Activated CD4-positive, alpha-beta T cell treated with anti-CD3 and anti-CD28 coated beads, Interleukin-10, Interleukin-2, amounts not matched to agents 100 ng/mL and 50 ng/mL, durations not matched to agents 16 hours and 8 hours (primary cell): ENCODE data around the gene GUSB.
"Not testable (repeated sequence)": the region's sequence is repeated elsewhere in the genome, so short reads cannot be mapped to it uniquely, and the experiment has no call there.

Experiments
- DNase-seq: peaks from one replicate; pipeline ENCODE4 v3.0.0-alpha.2; 2020

Gene GUSB

DNA sequence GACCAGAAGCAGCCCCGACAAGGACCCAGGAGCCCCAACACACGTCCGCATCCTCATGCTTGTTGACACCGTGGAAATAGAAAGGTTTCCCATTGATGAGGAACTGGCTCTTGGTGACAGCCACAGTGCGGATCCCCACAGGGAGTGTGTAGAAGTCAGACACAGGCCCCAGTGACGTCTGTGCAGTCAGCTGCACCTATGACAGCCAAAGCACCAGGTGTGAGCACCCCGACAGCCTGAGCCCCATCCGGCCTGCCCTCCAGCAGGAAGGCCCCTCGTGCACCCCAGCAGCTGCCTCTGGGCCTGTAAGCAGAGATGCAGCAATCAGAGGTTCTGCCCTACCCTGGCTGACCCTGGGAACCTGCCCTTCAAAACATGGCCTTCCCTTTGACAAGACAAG, 7.1 kb downstream of the GUSB start:
- DNase-seq: no peak

DNA sequence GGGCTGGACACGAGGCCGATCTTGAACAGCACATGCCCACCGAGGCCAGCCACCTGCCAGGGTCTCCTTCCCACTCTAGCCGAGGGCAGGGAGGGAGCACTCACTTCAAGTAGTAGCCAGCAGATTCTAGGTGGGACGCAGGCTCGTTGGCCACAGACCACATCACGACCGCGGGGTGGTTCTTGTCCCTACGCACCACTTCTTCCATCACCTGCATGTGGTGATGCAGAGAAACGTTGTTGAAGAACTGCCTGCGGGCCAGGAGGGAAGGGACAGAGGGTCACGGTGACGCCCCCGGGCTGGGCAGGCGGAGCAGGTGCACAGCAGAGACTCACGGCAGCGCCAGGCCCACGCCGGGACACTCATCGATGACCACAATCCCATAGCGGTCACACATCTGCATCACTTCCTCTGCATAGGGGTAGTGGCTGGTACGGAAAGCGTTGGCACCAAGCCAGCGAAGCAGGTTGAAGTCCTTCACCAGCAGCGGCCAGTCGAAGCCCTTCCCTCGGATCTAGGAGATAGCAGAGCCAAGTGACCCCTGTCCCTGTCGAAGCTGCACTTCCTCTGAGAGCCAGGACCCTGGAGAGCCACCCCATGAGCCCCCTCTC, 7.7 kb downstream of the GUSB start:
- no peak for DNase-seq

DNA sequence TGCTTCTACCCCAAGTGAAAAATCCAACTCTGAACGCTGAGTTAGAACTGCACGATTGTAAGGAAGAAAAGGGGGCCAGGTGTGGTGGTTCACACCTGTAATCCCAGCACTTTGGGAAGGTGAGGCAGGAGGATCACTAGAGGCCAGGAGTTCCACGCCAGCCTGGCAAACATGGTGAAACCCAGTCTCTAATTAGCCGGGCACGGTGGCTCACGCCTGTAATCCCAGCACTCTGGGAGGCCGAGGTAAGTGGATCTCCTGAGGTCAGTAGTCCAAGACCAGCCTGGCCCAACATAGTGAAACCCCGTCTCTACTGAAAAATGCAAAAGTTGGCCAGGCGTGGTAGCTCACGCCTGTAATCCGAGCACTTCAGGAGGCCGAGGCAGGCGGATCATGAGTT, 9.0 kb downstream of the GUSB start:
- DNase-seq: no peak

DNA sequence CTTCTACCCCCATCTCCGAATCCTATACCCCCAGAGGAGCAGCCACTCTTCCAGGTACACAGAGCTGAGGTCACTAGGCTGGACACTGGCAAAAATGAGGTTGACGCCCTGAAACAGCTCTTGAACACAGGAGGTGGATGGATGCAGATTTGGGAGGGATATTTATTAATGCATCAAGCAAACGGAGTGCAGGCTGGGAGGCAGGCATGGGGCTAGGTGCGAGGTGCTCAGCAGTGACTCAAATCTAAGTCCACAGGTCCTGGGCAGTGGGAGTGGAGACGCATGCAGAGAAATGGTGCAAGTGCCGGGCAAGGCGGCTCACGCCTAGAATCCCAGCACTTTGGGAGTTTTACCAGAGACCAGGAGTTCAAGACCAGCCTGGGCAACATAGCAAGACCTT, 11.0 kb downstream of the GUSB start:
- DNase-seq: no peak

DNA sequence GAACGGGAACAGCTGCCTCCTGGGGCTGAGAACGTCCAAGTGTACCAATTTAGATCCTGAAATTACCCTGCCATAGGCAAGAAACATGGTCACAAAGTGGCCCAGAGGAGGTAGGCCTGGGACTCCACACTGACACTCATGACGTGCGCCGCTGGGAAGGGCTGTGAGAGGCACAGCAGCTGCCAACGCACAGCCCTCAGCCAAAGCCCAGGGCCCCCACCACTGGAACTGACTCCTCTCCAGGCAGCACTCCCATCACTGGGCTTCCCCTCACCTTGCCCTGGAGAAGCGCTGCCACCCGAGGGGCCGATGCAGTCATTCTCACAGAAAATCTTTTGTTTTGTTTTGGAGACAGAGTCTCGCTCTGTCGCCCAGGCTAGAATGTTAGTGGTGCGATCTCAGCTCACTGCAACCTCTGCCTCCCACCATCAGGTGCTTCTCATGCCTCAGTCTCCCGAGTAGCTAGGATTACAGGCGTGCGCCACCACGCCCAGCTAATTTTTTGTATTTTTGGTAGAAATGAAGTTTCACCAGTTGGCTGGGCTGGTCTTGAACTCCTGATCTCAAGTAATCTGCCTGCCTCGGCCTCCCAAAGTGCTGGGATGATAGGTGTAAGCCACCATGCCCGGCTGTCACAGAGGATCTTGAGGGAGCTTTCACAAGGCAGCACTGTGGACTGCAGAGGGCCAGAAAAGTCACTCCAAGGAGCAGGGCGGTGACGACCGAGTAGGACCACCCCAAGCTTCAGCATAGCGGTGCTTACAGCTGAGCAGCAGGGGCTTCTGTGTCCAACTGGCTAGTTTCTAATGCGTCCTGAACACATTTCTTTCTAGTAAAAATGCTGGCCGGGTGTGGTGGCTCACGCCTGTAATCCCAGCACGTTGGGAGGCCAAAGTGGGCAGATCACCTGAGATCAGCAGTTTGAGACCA, 13.5 kb downstream of the GUSB start:
- DNase-seq: no peak

DNA sequence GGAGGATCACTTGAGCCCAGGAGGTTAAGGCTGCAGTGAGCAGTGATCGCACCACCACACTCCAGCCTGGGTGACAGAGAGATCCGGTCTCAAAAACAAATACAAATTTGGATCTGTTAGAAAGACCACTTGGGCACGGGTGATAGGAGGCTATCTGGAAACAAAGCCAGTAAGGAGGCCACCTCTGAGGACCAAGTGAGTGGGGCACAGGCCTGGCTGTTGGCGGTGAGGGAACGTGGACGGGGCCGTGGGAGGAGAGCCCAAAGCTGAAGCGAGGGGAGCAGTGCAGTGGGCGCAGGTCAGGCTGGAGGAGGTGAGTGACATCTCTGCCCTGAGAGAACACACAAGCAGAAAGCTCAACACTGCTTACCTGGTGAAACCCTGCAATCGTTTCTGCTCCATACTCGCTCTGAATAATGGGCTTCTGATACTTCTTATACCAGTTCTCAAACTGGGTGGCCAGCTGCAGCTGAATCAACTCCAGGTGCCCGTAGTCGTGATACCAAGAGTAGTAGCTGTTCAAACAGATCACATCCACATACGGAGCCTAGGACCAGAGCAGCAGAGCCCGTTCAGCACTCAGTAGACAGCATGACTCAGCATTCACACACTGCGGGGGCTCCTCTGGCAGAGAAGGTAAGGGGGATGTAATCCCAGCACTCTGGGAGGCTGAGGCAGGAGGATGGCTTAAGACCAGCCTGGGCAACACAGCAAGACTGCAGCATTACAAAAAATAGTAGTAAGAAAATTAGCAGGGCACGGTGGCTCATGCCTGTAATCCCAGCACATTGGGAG, 14.5 kb downstream of the GUSB start:
- DNase-seq: no peak

DNA sequence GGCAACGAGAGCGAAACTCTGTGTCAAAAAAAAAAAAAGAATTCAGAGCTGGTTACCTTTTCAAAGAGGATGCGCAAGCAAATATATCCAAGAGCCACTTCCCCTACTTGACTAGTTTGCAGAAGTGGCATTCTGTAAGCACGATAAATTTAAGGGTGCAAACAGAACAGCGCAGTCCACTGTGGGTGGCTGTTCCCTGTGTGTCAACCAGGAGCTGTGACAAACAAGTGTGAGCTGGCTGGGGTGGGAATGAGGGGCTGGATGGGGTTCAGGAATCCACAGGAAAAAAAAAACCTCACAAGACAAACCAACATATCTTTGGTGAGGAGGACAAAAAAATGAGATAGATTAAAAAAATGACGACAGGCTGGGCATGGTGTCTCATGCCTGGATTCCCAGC, 15.9 kb downstream of the GUSB start:
- DNase-seq: no peak

DNA sequence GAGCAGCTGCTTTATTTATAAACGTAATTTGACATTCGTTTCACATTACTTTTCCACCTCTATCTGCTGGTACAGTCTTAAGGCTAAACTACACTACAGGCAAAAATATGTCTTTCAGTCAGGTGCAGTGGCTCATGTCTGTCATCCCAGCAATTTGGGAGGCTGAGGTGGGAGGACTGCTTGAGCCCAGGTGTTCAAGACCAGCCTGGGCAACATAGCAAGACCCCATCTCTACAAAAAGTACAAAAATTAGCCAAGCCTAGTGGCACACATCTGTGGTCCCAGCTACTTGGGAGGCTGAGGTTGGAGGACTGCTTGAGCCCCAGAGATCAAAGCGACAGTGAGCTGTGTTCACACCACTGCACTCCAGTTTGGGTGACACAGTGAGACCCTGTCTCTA, 17.3 kb downstream of the GUSB start:
- not testable (repeated sequence) for DNase-seq

DNA sequence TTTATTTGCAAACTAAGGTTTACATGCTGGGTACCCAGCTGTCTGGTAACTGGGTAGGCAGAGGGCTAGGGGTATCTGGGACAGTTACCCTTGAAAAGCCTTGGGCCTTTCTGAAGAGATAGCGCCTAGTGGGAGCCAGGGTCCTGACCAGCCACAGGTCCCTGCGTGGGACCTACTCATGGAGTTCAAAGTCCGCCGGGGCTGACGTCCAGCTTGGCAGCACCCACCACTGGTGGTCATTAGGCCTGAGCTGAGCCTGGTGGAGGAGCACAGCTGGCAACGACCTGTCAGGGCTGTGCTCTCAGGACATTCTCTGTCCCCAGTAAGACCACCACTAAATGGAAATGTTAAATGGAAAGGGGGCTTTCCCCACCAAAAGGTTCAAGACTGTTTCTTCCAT, 20.0 kb downstream of the GUSB start:
- no peak for DNase-seq

DNA sequence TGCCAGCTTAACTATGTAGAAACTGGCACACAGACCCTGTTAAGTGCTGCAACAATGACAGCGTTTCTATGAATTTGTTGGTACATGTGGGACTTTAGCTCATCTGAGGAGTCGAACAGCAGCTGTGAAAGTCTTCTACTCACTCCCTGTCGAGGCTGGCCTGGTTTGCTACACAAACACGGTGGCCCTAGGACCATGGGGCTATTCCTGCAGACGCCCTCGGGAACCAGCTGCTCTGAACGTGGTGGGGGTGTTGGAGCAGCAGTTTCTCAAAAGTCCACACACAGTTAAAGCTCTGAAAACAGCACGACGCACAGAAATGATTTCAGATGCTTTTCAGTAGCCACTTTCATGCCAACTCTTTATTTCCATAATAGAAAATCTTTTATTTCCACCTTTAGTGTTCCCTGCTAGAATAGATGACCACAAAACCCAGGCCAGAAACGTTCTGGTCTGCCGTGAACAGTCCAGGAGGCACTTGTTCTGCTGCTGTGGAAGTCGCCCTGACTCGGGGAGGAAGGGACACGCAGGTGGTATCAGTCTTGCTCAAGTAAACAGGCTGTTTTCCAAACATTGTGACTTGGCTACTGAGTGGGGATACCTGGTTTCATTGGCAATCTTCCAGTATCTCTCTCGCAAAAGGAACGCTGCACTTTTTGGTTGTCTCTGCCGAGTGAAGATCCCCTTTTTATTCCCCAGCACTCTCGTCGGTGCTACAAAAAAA, 21.5 kb downstream of the GUSB start:
- no peak for DNase-seq

DNA sequence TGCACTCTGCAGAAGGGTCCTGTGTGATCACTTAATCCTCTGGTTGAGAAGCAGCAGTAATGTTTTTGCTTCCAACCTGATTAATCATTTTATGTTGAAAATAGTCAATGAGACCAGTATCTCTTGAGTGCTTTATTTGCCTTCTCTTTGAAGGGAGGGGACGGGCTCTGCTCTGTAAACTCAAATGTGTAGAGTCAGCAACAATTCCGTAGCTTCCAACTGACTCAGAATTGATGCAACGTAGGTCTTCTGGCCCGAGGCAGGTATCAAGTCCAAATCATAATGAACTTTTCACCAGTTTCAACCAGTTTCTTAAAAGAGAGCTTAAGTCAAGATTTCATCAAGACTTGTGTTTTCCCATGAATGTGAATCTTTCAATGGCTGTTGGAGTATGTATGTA, 26.3 kb downstream of the GUSB start:
- DNase-seq: no peak

DNA sequence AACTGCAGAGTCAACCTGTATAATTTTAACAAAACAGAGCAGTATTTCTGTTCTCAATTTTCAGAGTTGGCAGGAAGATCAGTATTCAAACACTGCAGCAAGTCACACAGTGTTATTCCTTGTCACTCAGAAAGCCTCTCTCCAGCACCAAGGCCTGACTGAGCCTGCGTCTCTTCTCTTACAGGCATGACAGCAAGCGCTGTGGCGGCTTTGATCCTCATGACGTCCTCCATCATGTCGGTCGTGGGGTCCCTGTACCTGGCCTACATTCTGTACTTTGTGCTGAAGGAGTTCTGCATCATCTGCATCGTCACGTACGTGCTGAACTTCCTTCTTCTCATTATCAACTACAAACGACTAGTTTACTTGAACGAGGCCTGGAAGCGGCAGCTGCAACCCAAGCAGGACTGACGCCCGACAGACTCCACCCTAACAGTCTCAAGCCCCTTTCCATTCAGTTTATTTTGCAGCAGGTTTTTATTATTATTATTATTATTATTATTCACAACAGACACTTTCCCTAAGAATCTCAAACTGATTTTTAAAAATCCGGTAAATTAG, 28.0 kb downstream of the GUSB start:
- DNase-seq: no peak

DNA sequence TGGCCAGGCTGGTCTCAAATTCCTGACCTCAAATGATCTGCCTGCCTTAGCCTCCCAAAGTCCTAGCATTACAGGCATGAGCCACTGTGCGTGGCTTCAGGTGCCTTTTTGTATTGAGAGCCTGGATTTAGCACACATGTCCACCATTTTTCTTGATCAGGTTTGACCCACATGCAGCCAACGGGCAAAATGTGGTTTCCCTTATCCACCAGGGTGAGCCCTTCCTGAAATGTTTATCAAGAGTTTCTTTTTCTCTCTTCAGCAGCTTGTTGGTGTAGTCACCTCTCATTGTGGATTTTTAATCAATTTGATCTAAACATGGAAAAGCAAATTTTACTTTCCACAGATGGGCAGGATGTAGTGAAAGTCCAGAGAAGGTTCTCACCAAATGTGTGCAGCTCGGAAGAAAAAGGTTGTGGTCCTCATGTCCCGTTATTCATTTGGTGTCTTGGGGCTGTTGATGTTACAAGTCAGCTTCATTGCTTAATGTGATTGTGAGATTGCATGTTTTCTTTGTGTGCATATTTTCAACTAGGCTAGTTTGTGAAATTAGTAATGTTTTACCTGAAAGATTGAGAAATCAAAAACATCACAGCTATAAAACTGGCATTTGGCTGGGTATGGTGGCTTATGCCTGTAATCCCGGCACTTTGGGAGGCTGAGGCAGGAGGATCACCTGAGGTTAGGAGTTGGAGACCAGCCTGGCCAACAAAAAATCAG, 28.9 kb downstream of the GUSB start:
- no peak for DNase-seq

DNA sequence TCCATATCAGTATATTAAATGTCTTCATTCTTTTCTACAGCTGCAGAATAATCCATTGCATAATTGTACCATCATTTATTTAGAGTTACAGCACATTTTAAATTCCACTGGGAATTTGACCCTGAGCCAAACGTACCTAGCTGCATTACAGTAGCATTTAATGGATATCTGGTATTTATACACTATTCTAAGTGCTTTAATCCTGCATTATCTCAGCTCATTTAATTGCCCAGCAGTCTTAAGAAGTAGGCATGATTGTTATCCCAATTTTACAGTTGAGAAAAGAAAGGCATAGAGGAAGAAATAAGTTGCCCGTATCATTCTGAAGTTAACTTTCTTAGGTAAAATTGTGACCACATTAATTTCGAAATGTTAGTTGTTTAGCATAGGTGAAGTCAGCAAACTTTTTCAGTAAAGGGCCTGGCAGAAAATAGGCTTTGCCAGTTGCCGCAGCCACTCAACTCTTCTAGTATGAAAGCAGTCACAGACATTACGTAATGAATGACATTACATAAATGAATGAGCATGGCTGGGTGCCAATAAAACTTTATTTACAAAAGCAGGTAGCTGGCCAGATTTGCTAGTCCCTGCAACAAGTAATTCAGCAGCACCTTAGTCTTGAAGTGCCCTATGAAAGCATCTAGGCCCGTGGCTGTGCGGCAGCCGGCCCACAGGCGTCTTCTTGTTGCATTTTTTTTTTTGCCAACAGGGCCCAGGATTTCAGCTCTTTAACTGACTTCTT, 30.0 kb downstream of the GUSB start:
- no peak for DNase-seq

DNA sequence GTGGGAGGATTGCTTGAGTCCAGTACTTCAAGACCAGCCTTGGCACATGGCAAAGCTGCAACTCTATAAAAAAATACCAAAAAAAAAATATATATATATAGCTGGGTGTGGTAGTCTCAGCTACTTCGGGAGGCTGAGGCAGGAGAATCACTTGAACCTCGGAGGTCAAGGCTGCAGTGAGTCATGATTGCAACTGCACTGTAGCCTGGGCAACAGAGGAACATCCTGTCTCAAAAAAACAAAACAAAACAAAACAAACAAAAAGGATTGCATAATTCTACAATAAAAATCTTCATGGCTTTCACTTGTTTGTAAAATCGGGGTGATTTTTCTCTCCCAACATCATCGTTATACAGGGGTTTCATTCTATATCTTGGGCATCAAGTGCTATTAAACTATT, 35.1 kb downstream of the GUSB start:
- DNase-seq: no peak

DNA sequence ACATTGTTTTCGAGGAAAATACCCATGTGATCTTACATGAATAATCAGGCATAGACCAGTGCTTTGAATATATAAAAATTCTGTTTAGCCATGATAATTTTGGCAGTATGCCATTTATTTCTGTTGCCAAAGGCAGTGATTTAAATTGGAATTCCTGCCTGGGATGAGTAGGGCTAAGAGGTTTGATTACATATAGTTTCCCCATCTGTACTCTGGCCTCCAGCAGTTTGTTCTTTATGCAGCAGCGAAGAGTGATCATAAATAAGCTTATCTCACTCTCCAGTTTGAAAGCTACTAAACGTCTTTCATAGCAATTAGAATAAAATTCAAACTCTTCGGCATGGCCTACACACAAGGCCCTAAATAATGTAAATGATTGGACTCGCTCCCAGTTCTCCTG, 36.2 kb downstream of the GUSB start:
- DNase-seq: not testable (repeated sequence)

DNA sequence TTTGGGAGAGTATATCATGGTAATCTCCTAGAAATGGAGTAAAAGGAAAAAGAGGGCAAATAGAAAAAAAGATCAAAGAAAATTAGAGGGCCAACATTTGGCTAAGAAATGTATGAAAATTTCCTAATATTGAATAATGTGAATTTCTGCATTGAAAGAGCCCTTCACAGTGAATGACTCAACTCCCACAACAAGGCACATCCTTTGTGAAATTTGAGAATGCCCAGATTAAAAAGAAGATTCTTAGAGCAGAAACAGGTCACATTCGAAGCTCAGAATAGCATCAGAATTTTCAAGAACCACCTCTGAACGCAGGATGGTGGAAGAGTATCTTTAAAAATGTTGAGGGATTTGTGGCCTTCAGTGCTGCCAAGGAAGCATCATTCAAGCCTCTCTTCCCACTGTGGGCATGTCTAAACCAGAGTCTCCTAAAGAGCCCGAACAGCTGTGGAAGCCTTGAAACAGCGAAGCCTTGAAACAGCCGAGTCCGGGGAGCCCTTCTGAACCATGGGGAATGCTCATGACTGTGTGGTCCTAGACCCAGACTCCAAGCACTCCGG, 43.6 kb downstream of the GUSB start:
- DNase-seq: no peak

DNA sequence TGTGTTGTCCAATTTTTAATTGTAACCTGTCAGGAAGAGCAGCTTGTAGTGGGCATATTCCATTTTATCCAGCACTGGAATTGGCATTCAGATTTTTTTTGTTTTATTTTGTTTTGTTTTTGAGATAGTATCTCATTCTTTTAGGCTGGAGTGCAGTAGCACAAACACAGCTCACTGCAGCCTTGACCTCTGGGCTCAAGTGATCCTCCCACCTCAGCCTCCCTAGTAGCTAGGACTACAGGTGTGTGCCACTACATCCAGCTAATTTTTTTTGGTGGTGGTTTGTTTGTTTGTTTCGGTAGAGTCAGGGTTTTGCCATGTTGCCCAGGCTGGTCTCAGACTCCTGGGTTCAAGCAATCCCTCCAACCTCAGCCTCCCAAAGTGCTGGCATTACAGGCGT, 44.7 kb downstream of the GUSB start:
- no peak for DNase-seq

DNA sequence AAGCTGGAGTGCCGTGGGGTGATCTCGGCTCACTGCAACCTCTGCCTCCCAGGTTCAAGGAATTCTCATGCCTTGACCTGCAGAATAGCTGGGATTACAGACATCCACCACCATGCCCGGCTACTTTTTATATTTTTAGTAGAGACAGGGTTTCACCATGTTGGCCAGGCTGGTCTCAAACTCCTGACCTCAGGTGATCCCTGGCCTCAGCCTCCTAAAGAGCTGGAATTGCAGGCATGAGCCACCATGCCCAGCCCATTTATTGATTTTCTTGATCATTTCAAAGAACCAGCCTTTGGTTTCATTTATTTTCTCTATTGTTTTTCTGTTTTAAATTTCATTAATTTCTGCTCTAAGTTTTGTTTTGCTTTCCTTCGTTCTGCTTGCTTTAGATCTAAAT, 50.3 kb downstream of the GUSB start:
- DNase-seq: no peak

DNA sequence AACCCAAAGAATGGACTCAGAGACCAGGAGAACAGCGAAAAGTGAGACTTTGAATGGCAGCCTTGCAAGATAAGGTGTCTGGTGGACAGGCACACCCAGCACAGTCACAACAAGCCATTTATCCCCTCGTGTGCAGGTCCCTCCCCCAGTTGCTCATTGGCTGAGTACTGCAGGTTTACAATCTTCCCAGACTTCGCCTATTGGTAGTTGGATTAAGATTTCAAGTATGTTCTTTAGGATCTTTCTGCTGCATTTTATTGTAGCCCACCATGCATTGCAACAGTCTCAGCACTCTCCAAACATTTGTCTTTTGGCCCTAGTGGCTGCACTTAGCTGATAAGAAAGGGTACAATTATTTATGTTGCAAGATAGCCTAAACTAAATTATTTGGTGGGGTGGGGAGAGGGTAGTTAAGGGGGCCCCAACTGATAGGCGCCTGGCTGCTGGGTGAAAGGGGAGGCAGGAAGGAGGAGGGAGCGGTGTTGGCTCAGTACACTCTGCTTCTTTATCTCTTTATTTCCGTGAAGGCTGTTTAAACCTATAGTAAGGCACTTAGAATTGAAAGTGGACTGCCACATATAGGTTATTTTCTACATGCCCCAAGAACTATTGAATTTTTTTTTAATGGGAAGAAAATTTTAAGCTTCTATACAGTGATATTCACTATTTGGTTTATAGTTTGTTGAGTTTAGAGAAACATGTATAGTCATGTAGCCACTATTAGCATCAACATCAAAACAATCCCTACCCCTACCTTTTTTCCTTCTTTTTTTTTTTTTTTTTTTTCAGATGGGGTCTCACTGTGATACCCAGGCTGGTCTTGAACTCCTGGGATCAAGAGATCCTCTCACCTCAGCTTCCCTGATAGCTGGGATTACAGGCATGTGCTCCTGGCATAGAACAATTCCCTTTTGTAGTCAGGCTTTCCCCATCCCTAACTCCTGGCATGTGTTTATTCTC, 54.2 kb downstream of the GUSB start:
- no peak for DNase-seq
